Neural cell (in vitro differentiated cells): ENCODE data around the gene GNG14.

Experiments
- EP300 ChIP-seq: fragments of 450-650 bp; conservative IDR thresholded peaks from 2 replicates; pipeline ENCODE4 v1.6.1; 2014; ENCODE audit warnings: antibody characterized with exemption, mild to moderate bottlenecking, moderate library complexity; ENCODE audit not compliant: poor library complexity, severe bottlenecking
- MXI1 ChIP-seq: fragments of 450-650 bp; conservative IDR thresholded peaks from 2 replicates; pipeline ENCODE4 v1.6.1; 2014; ENCODE audit warnings: antibody characterized with exemption, mild to moderate bottlenecking; ENCODE audit not compliant: poor library complexity, severe bottlenecking
- POLR2AphosphoS5 ChIP-seq: IDR thresholded peaks from 2 replicates; pipeline ENCODE4 v1.6.1; 2012
- RAD21 ChIP-seq: fragments of 450-650 bp; conservative IDR thresholded peaks from 2 replicates; pipeline ENCODE4 v1.6.1; 2014; ENCODE audit warnings: antibody characterized with exemption, mild to moderate bottlenecking, moderate library complexity
- SMC3 ChIP-seq: fragments of 450-650 bp; conservative IDR thresholded peaks from 2 replicates; pipeline ENCODE4 v1.6.1; 2014; ENCODE audit warnings: antibody characterized with exemption, mild to moderate bottlenecking, moderate library complexity; ENCODE audit not compliant: poor library complexity
- TF ChIP-seq, protein P1 (sequence below): fragments of 450-650 bp; IDR thresholded peaks from 2 replicates; pipeline ENCODE4 v1.5.1; 2014; ENCODE audit warnings: antibody characterized with exemption, mild to moderate bottlenecking, moderate library complexity; ENCODE audit not compliant: poor library complexity, severe bottlenecking
- TF ChIP-seq, protein P2 (sequence below): IDR thresholded peaks from 2 replicates; pipeline ENCODE4 v1.6.1; 2012; ENCODE audit warnings: borderline replicate concordance

DNA sequence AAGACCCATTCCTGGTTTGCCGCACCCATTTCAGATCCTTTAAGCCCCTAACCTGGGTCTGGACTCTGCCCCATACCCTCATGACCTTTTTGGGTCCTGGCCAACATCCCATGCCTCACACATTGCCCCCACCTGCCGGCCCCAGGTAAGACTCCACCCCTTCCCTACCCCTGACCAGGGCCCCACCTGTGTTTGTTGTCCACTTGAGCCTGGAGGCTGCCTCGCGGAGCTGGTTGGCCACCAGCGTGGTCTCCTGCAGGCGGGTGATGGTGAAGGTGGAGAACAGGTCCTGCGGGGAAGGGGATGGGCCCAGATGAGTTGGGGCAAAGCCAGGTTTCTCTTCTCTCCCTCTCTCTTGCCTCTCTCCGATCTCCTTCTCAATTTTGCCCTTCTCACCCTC, 40.8 kb upstream of the GNG14 start:
- TF ChIP-seq, protein P1, sequence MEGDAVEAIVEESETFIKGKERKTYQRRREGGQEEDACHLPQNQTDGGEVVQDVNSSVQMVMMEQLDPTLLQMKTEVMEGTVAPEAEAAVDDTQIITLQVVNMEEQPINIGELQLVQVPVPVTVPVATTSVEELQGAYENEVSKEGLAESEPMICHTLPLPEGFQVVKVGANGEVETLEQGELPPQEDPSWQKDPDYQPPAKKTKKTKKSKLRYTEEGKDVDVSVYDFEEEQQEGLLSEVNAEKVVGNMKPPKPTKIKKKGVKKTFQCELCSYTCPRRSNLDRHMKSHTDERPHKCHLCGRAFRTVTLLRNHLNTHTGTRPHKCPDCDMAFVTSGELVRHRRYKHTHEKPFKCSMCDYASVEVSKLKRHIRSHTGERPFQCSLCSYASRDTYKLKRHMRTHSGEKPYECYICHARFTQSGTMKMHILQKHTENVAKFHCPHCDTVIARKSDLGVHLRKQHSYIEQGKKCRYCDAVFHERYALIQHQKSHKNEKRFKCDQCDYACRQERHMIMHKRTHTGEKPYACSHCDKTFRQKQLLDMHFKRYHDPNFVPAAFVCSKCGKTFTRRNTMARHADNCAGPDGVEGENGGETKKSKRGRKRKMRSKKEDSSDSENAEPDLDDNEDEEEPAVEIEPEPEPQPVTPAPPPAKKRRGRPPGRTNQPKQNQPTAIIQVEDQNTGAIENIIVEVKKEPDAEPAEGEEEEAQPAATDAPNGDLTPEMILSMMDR, result no peak
- TF ChIP-seq MXI1 (no peak), POLR2AphosphoS5 (no peak), SMC3 (no peak), RAD21 (no peak), EP300 (no peak)
- TF ChIP-seq, protein P2, sequence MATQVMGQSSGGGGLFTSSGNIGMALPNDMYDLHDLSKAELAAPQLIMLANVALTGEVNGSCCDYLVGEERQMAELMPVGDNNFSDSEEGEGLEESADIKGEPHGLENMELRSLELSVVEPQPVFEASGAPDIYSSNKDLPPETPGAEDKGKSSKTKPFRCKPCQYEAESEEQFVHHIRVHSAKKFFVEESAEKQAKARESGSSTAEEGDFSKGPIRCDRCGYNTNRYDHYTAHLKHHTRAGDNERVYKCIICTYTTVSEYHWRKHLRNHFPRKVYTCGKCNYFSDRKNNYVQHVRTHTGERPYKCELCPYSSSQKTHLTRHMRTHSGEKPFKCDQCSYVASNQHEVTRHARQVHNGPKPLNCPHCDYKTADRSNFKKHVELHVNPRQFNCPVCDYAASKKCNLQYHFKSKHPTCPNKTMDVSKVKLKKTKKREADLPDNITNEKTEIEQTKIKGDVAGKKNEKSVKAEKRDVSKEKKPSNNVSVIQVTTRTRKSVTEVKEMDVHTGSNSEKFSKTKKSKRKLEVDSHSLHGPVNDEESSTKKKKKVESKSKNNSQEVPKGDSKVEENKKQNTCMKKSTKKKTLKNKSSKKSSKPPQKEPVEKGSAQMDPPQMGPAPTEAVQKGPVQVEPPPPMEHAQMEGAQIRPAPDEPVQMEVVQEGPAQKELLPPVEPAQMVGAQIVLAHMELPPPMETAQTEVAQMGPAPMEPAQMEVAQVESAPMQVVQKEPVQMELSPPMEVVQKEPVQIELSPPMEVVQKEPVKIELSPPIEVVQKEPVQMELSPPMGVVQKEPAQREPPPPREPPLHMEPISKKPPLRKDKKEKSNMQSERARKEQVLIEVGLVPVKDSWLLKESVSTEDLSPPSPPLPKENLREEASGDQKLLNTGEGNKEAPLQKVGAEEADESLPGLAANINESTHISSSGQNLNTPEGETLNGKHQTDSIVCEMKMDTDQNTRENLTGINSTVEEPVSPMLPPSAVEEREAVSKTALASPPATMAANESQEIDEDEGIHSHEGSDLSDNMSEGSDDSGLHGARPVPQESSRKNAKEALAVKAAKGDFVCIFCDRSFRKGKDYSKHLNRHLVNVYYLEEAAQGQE, result no peak
